DOHH2 (cell line): ENCODE results near the gene DNAH6.

Experiments
- CTCF ChIP-seq: fragments of 200-600 bp; sonication (generic); IDR thresholded peaks from one replicate; pipeline ENCODE4 v1.5.1; 2014; ENCODE audit warnings: antibody characterized with exemption, mild to moderate bottlenecking, low read depth, low read length; ENCODE audit not compliant: poor library complexity, severe bottlenecking
- EZH2phosphoT487 ChIP-seq: fragments of 200-600 bp; sonication (generic); IDR thresholded peaks from 2 replicates; pipeline ENCODE4 v1.6.1; 2017; ENCODE audit warnings: borderline replicate concordance, mild to moderate bottlenecking, antibody characterized with exemption, low read length, moderate library complexity, mixed read lengths

DNA sequence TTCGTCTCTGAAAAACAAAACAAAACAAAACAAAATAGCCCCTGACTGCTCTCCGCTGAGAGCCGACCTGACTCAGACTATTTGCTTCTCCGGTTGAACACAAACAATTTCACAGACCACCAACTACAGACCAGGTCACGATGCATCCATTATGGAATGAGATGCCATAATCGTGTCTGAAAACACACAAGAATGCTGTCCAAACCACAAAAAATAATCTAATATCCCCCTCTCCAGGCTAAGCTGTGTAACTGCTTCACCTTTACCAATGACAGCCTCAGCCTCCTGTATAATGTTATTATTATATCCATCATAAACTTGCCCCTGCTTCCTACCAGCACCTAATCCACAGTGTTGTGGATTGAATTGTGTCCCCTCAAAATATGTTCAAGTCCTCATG, 114.7 kb downstream of the DNAH6 start:
- TF ChIP-seq CTCF, result peak; percentile 53
- TF ChIP-seq EZH2phosphoT487, result no peak
